CD14-positive monocyte (primary cell): Measurements from ENCODE around the gene GCNA. TPM values are rescaled to one million over a fixed set of nuclear protein-coding genes. Genes with fewer than 3 reads are reported as not detected.

Source experiments
- DNase-seq, 3 donors: peaks; one replicate each; pipeline ENCODE4 v3.0.0-alpha.2; 2011 to 2022
- H2AFZ ChIP-seq: 2 replicates; pipeline ENCODE4 v1.6.0; 2012; ENCODE audit warnings: mild to moderate bottlenecking, low read depth, low read length, inconsistent platforms; ENCODE audit not compliant: insufficient read depth, poor library complexity, severe bottlenecking
- H3K27ac ChIP-seq, 2 donors: 1 replicate in 1 of 2; 2 replicates in 1 of 2; pipeline ENCODE4 v1.5.1; 2012 to 2013; ENCODE audit warnings: low read length in 2 of 2, control low read depth in 1 of 2, inconsistent platforms in 1 of 2, low read depth in 1 of 2, mild to moderate bottlenecking in 1 of 2
- H3K27me3 ChIP-seq, 2 donors: one replicate each; pipeline versions ENCODE4 v1.6.0 to v1.6.1; 2011 to 2013; ENCODE audit warnings: low read length in 2 of 2; ENCODE audit not compliant: control insufficient read depth in 2 of 2, insufficient read depth in 2 of 2
- H3K36me3 ChIP-seq, 2 donors: replicated peaks in 1 of 2; 1 replicate in 1 of 2; 2 replicates in 1 of 2; pipeline versions ENCODE4 v1.5.1 to v1.6.1; 2012 to 2013; ENCODE audit warnings: low read length in 2 of 2, control low read depth in 1 of 2, inconsistent platforms in 1 of 2, mild to moderate bottlenecking in 1 of 2; ENCODE audit not compliant: insufficient read depth in 2 of 2, control insufficient read depth in 1 of 2
- H3K4me1 ChIP-seq, 2 donors: 1 replicate in 1 of 2; 2 replicates in 1 of 2; pipeline versions ENCODE4 v1.5.1 to v1.6.1; 2012 to 2013; ENCODE audit warnings: low read length in 2 of 2, control low read depth in 1 of 2, inconsistent platforms in 1 of 2, mild to moderate bottlenecking in 1 of 2, moderate library complexity in 1 of 2; ENCODE audit not compliant: insufficient read depth in 2 of 2, control insufficient read depth in 1 of 2
- H3K4me2 ChIP-seq: replicated peaks from 2 replicates; pipeline ENCODE3; 2012; ENCODE audit warnings: low read length, moderate library complexity, mild to moderate bottlenecking; ENCODE audit not compliant: poor library complexity, severe bottlenecking; ENCODE audit errors: extremely low read depth
- H3K4me3 ChIP-seq, 3 experiments: fragments of 200-600 bp in 1 of 3; sonication (generic) in 1 of 3; replicated peaks in 1 of 3; 1 replicate in 2 of 3; 2 replicates in 1 of 3; pipeline ENCODE4 v1.5.1; 2011 to 2013; ENCODE audit warnings: low read length in 3 of 3, mild to moderate bottlenecking in 3 of 3, control low read depth in 2 of 3, low read depth in 2 of 3, inconsistent platforms in 1 of 3, moderate library complexity in 1 of 3
- H3K79me2 ChIP-seq: 2 replicates; pipeline ENCODE4 v1.6.0; 2012; ENCODE audit warnings: mild to moderate bottlenecking, control low read depth, inconsistent platforms, low read length, moderate library complexity; ENCODE audit not compliant: insufficient read depth
- H3K9ac ChIP-seq: 2 replicates; pipeline ENCODE4 v1.6.0; 2017; ENCODE audit warnings: low read length, mild to moderate bottlenecking; ENCODE audit not compliant: insufficient read depth, poor library complexity, severe bottlenecking
- H3K9me3 ChIP-seq, 2 donors: replicated peaks in 1 of 2; 1 replicate in 1 of 2; 2 replicates in 1 of 2; pipeline versions ENCODE4 v1.5.1 to v1.6.1; 2012 to 2013; ENCODE audit warnings: low read length in 2 of 2, control low read depth in 1 of 2; ENCODE audit not compliant: control insufficient read depth in 1 of 2, insufficient read depth in 1 of 2
- H4K20me1 ChIP-seq: 2 replicates; pipeline ENCODE4 v1.6.0; 2012; ENCODE audit warnings: mild to moderate bottlenecking, low read length, control low read depth, moderate library complexity; ENCODE audit not compliant: insufficient read depth
- H3K27ac Mint-ChIP-seq, 7 donors: one replicate each; pipeline ENCODE4 v1.8.0; 2020; ENCODE audit warnings: mild to moderate bottlenecking in 7 of 7, mixed read lengths in 7 of 7, moderate library complexity in 6 of 7, inconsistent platforms in 2 of 7
- H3K27me3 Mint-ChIP-seq, 3 donors: one replicate each; pipeline ENCODE4 v1.8.0; 2021 to 2022; ENCODE audit warnings: low read depth in 3 of 3, mild to moderate bottlenecking in 3 of 3, mixed read lengths in 3 of 3, moderate library complexity in 3 of 3, inconsistent platforms in 1 of 3
- H3K36me3 Mint-ChIP-seq, 2 donors: one replicate each; pipeline ENCODE4 v1.8.0; 2020; ENCODE audit warnings: mixed read lengths in 2 of 2, inconsistent platforms in 1 of 2, mild to moderate bottlenecking in 1 of 2
- H3K4me1 Mint-ChIP-seq: one replicate; pipeline ENCODE4 v1.8.0; 2020; ENCODE audit warnings: mild to moderate bottlenecking, mixed read lengths
- H3K4me3 Mint-ChIP-seq, 2 donors: one replicate each; pipeline ENCODE4 v1.8.0; 2020; ENCODE audit warnings: mild to moderate bottlenecking in 2 of 2, mixed read lengths in 2 of 2, moderate library complexity in 1 of 2
- H3K9me3 Mint-ChIP-seq, 7 donors: one replicate each; pipeline ENCODE4 v1.8.0; 2020 to 2022; ENCODE audit warnings: mixed read lengths in 7 of 7, mild to moderate bottlenecking in 6 of 7, moderate library complexity in 6 of 7, inconsistent platforms in 2 of 7
- CTCF ChIP-seq: fragments of 200-600 bp; IDR thresholded peaks from one replicate; pipeline ENCODE4 v1.8.0; 2022; ENCODE audit warnings: antibody characterized with exemption, mild to moderate bottlenecking
- WGBS: methylation state at CpG from one replicate; pipeline ENCODE4 v1.1.5; 2013; ENCODE audit warnings: missing lambda C conversion rate; ENCODE audit not compliant: insufficient coverage; 5-methylcytosine and 5-hydroxymethylcytosine counted together
- intact Hi-C, 2 donors: fragments of 100-400 bp; cut with micrococcal nuclease; formaldehyde crosslinking; loops; one replicate each; pipeline versions ENCODE4 v1.15.0 to v1.15.1; 2023
- polyA plus RNA-seq, 3 donors: library from polyadenylated mRNA; depleted of rRNA in 1 of 3; unstranded in 2 of 3; stranded (reverse) in 1 of 3; fragments of 300-500 nt in 2 of 3; fragments of >200 nt in 1 of 3; fragmentation: Illumina TruSeq in 2 of 3; gene quantifications; 1 replicate in 2 of 3; 2 replicates in 1 of 3; pipeline ENCODE4 v1.2.3, GENCODE V29; 2012 to 2021

Gene GCNA
- polyA plus RNA-seq, 3 donors, result 0.26 to 4.7 (median 0.27) TPM

GRCh38 chrX:71619986-71620385, 41.7 kb downstream of the GCNA start:
- H3K36me3 Mint-ChIP-seq, result peaks cover under 1 to 6% of the 10 kb centered on the region in 2 donors
- no peak overlapping the region for H2AFZ ChIP-seq
- no peak for DNase-seq
- no peak overlapping the region for H3K4me3 Mint-ChIP-seq
- no peaks in the 10 kb centered on the region for H3K79me2 ChIP-seq
- peaks cover 18 to 20% of the 10 kb centered on the region in 2 donors for H3K4me1 ChIP-seq
- intact Hi-C loops, result no loop called here
- no peak for TF ChIP-seq CTCF
- H3K9me3 ChIP-seq, result no peaks in the 10 kb centered on the region
- H3K4me2 ChIP-seq, result no peak overlapping the region
- H3K27me3 ChIP-seq, result no peaks in the 10 kb centered on the region
- no peak overlapping the region for H3K27ac ChIP-seq
- peaks cover 0 to 8% (median 2%) of the 10 kb centered on the region in 3 donors for H3K27me3 Mint-ChIP-seq
- no peak overlapping the region for H3K9ac ChIP-seq
- H3K9me3 Mint-ChIP-seq, result peaks cover 0 to 2% (median 0%) of the 10 kb centered on the region in 7 donors
- H3K36me3 ChIP-seq, result no peaks in the 10 kb centered on the region
- peak overlapping the region in 1 of 7 donors; percentile 49 for H3K27ac Mint-ChIP-seq
- WGBS, result no CpG with 5 or more reads among the region's 1 CpG
- H4K20me1 ChIP-seq, result no peaks in the 10 kb centered on the region
- H3K4me3 ChIP-seq, result no peak overlapping the region
- peaks cover 19% of the 10 kb centered on the region for H3K4me1 Mint-ChIP-seq

- WGBS, result 79% methylated on average over 3 of the region's 6 CpGs
- Mint-ChIP-seq H3K4me1 (peaks cover 19% of the 10 kb centered on the region), H3K4me3 (no peak overlapping the region), H3K9me3 (peaks cover 0 to 2% (median 0%) of the 10 kb centered on the region in 7 donors), H3K27me3 (peaks cover 0 to 6% (median 0%) of the 10 kb centered on the region in 3 donors), H3K36me3 (no peaks in the 10 kb centered on the region), H3K27ac (no peak overlapping the region)
- TF ChIP-seq CTCF, result no peak
- intact Hi-C loops, result no loop called here
- Histone ChIP-seq H2AFZ (no peak overlapping the region), H3K4me1 (peaks cover 18 to 20% of the 10 kb centered on the region in 2 donors), H3K4me3 (no peak overlapping the region), H3K27ac (no peak overlapping the region), H3K4me2 (no peak overlapping the region), H3K36me3 (no peaks in the 10 kb centered on the region), H3K9ac (no peak overlapping the region), H4K20me1 (no peaks in the 10 kb centered on the region), H3K27me3 (no peaks in the 10 kb centered on the region), H3K79me2 (no peaks in the 10 kb centered on the region), H3K9me3 (no peaks in the 10 kb centered on the region)
- DNase-seq, result no peak
These were observed 43.4 kb downstream of the GCNA start for GRCh38 chrX:71621603-71622002.
